Thyroid gland (tissue), 4 donors: ENCODE measurements around the gene SCTR. TPM values are rescaled to one million over a fixed set of nuclear protein-coding genes. Genes with fewer than 3 reads are reported as not detected.

Source experiments
- DNase-seq, 2 donors: peaks; one replicate each; pipeline ENCODE4 v3.0.0-alpha.2; 2019
- H3K27ac ChIP-seq, 3 donors: fragments of 200-600 bp; sonication (generic); 1 replicate in 2 of 3; 2 replicates in 1 of 3; pipeline ENCODE4 v1.5.1; 2016 to 2019; ENCODE audit warnings: mild to moderate bottlenecking in 1 of 3, moderate library complexity in 1 of 3
- H3K27me3 ChIP-seq: fragments of 200-600 bp; sonication (generic); one replicate; pipeline ENCODE4 v1.5.1; 2019
- H3K36me3 ChIP-seq, 2 donors: fragments of 200-600 bp; sonication (generic); one replicate each; pipeline ENCODE4 v1.5.1; 2016 to 2019
- H3K4me1 ChIP-seq, 2 donors: fragments of 200-600 bp; sonication (generic); one replicate each; pipeline ENCODE4 v1.5.1; 2017 to 2019
- H3K4me3 ChIP-seq, 3 donors: fragments of 200-600 bp; sonication (generic); replicated peaks in 1 of 3; 1 replicate in 2 of 3; 2 replicates in 1 of 3; pipeline ENCODE4 v1.5.1; 2016; ENCODE audit warnings: mild to moderate bottlenecking in 1 of 3
- H3K9me3 ChIP-seq: fragments of 200-600 bp; sonication (generic); one replicate; pipeline ENCODE4 v1.5.1; 2017
- POLR2A ChIP-seq, 2 donors: fragments of 450-650 bp; IDR thresholded peaks; one replicate each; pipeline ENCODE4 v1.6.1; 2017; ENCODE audit warnings: antibody characterized with exemption in 2 of 2, mild to moderate bottlenecking in 2 of 2, moderate library complexity in 1 of 2
- WGBS, 2 donors: methylation state at CpG; one replicate each; pipeline ENCODE4 v1.1.5; 2017; 5-methylcytosine and 5-hydroxymethylcytosine counted together
- intact Hi-C: fragments of 100-400 bp; cut with DNase I; formaldehyde crosslinking; loops from one replicate; pipeline ENCODE4 v1.15.1; 2023
- total RNA-seq, 4 donors: library from RNA; depleted of rRNA; stranded (reverse); fragments of >200 nt; gene quantifications; one replicate each; pipeline ENCODE4 v1.2.3, GENCODE V29; 2016
- TF ChIP-seq, protein P1 (sequence below), 6 experiments: fragments of 200-600 bp in 3 of 6; fragments of 450-650 bp in 3 of 6; sonication (generic) in 3 of 6; IDR thresholded peaks; one replicate each; pipeline ENCODE4 v1.5.1; 2016 to 2019; ENCODE audit warnings: antibody characterized with exemption in 6 of 6, mild to moderate bottlenecking in 2 of 6, inconsistent platforms in 1 of 6, moderate library complexity in 1 of 6

The SCTR gene
- total RNA-seq, 4 donors from 2014 or later: not detected

DNA sequence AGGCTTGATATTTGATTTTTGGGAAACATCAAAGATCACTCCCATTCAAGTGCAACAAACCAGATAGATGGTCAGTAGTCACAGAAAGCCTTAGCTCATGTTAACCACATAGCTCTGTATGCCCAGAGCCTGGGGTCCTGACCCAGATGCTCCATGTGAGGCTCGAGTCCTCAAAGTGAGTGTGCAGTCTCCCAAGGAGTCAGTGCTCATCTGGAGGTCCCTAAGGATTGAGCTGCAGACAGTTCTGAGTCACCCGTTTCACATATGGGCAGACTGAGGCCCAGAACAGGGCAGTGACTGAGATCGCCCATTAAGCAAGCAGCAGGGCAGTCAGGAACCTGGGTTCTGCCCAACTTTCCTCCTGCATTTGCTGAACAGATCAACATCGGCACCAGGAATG lies 83.4 kb downstream of the SCTR start:
- no peak overlapping the region for H3K27ac ChIP-seq

DNA sequence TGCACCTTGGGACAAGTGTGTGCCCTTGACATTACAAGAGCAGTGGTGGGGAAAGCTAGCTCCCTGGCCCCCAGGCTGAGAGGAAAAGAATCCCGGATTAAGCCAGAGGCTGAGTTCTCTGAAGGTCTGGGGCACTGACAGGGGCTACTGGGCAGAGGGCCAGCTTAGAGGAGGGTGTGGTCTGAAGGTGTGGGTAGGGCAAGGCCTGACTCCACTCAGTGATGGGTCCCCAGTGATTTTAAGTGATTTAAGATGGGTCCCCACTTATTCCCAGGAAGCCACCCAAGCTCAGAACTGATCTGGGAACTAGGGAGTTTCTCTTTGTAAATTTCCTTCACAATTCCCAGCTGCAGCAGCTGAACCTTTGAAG lies 83.8 kb downstream of the SCTR start:
- TF ChIP-seq POLR2A (IDR thresholded peaks at IDR 0.05): no peak
- TF ChIP-seq, protein P1, sequence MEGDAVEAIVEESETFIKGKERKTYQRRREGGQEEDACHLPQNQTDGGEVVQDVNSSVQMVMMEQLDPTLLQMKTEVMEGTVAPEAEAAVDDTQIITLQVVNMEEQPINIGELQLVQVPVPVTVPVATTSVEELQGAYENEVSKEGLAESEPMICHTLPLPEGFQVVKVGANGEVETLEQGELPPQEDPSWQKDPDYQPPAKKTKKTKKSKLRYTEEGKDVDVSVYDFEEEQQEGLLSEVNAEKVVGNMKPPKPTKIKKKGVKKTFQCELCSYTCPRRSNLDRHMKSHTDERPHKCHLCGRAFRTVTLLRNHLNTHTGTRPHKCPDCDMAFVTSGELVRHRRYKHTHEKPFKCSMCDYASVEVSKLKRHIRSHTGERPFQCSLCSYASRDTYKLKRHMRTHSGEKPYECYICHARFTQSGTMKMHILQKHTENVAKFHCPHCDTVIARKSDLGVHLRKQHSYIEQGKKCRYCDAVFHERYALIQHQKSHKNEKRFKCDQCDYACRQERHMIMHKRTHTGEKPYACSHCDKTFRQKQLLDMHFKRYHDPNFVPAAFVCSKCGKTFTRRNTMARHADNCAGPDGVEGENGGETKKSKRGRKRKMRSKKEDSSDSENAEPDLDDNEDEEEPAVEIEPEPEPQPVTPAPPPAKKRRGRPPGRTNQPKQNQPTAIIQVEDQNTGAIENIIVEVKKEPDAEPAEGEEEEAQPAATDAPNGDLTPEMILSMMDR (IDR thresholded peaks at IDR 0.05): no peak
- Histone ChIP-seq H3K9me3 (no peaks in the 10 kb centered on the region), H3K27ac (no peak overlapping the region), H3K27me3 (no peaks in the 10 kb centered on the region), H3K4me3 (no peak overlapping the region), H3K4me1 (peaks cover 10 to 27% of the 10 kb centered on the region in 2 donors), H3K36me3 (no peaks in the 10 kb centered on the region)
- intact Hi-C loops: no loop called here
- 25 to 40% methylated on average over 1 of the region's 1 CpG for WGBS, 2 donors
- DNase-seq: peak in 1 of 2 donors; percentile 37

More for the DNA sequence above, 83.4 kb downstream of the SCTR start:
- Histone ChIP-seq H3K4me3 (no peak overlapping the region), H3K9me3 (no peaks in the 10 kb centered on the region), H3K4me1 (peaks cover 7 to 23% of the 10 kb centered on the region in 2 donors), H3K36me3 (no peaks in the 10 kb centered on the region), H3K27me3 (no peaks in the 10 kb centered on the region)
- DNase-seq: no peak
- WGBS, 2 donors: 83 to 87% methylated on average over 4 of the region's 4 CpGs
- TF ChIP-seq, protein P1 (IDR thresholded peaks at IDR 0.05): no peak
- no peak for TF ChIP-seq POLR2A (IDR thresholded peaks at IDR 0.05)
- intact Hi-C loops: no loop called here

DNA sequence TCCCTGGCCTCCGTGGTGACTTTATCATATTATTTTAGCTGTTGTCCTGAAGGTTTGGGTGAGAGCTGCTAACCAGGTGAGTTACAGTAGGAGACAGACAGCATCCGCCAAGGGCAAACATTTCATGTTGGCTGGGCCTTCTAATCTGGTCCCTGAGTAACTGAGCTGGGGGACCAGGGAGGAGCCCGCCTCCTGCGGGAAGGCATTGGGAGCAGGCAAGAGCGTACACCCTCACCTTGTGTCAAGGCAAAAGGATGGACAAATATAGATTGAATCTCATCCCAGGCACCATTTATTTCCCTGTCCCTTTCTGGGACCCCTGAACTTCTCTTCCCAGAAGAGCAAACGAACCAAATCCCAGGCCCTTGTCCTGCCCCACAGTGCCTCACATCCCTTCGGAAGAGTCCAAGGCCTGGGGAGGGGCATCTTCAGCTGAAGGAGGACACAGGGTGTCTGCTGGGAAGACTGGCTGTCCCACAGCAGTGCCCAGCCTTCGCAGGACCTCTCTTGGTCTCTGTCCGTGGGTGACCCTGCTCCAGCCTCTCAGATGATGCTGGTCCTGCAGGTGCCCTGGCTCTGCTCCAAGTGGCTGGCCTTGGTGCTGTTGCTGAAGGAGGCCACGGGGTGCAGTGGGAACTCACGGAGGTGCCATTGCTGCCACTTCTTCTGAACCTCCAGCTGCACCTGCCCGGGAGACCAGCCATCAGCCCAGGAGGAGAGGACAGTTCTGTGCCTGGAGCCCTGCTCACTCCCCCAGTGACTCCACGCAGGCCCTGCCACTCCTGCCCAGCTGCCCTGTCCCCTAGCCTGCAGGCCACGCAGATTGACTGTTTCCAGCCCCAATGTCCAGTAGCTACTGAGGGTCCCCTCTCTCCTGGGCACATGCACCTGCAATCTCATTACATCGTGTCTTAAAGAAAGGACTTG lies 84.4 kb downstream of the SCTR start:
- no peak for TF ChIP-seq POLR2A (IDR thresholded peaks at IDR 0.05)
- TF ChIP-seq, protein P1 (IDR thresholded peaks at IDR 0.05): no peak
- intact Hi-C loops: no loop called here
- Histone ChIP-seq H3K9me3 (no peaks in the 10 kb centered on the region), H3K36me3 (no peaks in the 10 kb centered on the region), H3K27me3 (no peaks in the 10 kb centered on the region), H3K4me1 (peaks cover 17 to 33% of the 10 kb centered on the region in 2 donors), H3K27ac (no peak overlapping the region), H3K4me3 (no peak overlapping the region)
- peak; percentile 54 to 55 for DNase-seq
- 71 to 82% methylated on average over 13 to 14 of the region's 15 CpGs for WGBS, 2 donors

DNA sequence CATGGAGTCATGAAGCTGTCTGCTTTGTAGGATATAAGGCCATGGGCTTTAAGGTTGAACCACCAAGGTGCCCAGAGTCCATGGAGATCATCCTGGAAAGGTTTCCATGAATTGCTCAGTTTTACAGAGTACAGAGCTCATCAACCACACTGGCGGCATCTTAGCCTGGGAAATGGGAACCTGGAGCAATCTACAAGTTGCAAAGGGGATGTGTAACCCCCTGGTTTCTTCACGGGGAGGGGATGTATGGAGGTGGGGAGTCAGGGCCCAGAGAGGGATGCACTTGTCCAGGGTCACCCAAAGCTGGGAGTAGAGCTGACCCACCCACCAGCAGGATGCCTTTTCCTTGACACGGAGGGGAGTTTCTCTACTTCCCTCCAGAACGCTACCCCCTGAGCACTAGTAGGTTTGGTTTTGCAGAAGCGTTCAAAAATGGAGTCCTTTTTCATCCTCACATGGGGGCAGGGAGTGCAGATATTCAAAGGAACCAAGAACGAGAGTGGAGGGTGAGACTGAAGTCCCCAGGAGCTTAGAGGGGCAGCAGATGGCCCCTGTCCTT lies 85.5 kb downstream of the SCTR start:
- WGBS, 2 donors: 90 to 94% methylated on average over 6 of the region's 6 CpGs
- intact Hi-C loops: no loop called here
- H3K27ac ChIP-seq: no peak overlapping the region
- no peaks in the 10 kb centered on the region for H3K36me3 ChIP-seq
- no peaks in the 10 kb centered on the region for H3K27me3 ChIP-seq
- no peak for DNase-seq
- peaks cover 26 to 43% of the 10 kb centered on the region in 2 donors for H3K4me1 ChIP-seq
- H3K9me3 ChIP-seq: no peaks in the 10 kb centered on the region
- no peak for TF ChIP-seq POLR2A (IDR thresholded peaks at IDR 0.05)
- TF ChIP-seq, protein P1 (IDR thresholded peaks at IDR 0.05): no peak
- no peak overlapping the region for H3K4me3 ChIP-seq

DNA sequence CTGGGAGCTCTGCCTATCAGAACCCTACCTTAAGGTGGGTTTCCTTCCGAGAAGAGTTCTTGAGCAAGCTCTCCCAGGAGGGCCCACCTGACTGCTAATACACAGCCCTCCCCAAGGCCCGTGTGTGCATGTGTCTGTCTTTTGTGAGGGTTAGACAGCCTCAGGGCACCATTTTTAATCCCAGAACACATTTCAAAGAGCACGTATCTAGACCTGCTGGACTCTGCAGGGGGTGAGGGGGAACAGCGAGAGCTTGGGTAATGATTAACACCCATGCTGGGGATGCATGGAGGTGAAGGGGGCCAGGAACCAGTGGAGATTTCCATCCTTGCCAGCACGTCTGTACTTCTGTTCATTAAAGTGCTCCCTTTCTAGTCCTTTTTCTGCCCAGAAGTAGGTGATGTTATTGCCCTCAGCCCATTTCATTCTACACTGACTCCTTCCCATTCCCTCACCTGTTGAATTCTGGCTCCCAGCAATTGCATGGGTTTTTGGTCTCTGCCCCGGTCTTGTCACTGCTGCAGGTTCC lies 86.1 kb downstream of the SCTR start:
- no peak for DNase-seq
- no peak overlapping the region for H3K27ac ChIP-seq
- no peaks in the 10 kb centered on the region for H3K36me3 ChIP-seq
- intact Hi-C loops: no loop called here
- H3K27me3 ChIP-seq: no peaks in the 10 kb centered on the region
- H3K4me1 ChIP-seq: peaks cover 32 to 49% of the 10 kb centered on the region in 2 donors
- 90 to 94% methylated on average over 6 of the region's 6 CpGs for WGBS, 2 donors
- no peak overlapping the region for H3K4me3 ChIP-seq
- no peaks in the 10 kb centered on the region for H3K9me3 ChIP-seq
- no peak for TF ChIP-seq POLR2A (IDR thresholded peaks at IDR 0.05)
- TF ChIP-seq, protein P1 (IDR thresholded peaks at IDR 0.05): no peak
